HCT116 (cell line): Measurements from ENCODE around the gene FHIT. TPM values are rescaled to one million over a fixed set of nuclear protein-coding genes. Genes with fewer than 3 reads are reported as not detected.

ENCODE experiments used
- ATAC-seq: fragments of 200-7000 bp; cut with Tn5 transposase; 2 replicates; pipeline ENCODE4 v1.9.1; 2020; ENCODE audit warnings: mild to moderate bottlenecking, moderate library complexity
- BruUV-seq: library from RNA; stranded (reverse); fragments of 400-500 nt; replicated peaks from 2 replicates; lab custom pipeline; 2021; lab: Mats Ljungman, UMichigan
- CTCF ChIA-PET: fragments of 300-600 bp; sonication (Branson Sonifier 250); formaldehyde crosslinking; loops from one replicate; lab custom pipeline; 2021; ENCODE audit warnings: antibody characterized with exemption; lab: Charles Lee
- POLR2A ChIA-PET: fragments of 300-600, 350-600 bp; sonication (Branson Sonifier 250); formaldehyde crosslinking; loops from one replicate; lab custom pipeline; 2021; ENCODE audit warnings: antibody characterized with exemption; lab: Charles Lee
- RAD21 ChIA-PET, 2 experiments: fragments of 300-600 bp; sonication (Branson Sonifier 250); formaldehyde crosslinking; loops; one replicate each; lab custom pipeline; 2023; ENCODE audit warnings: low total read pairs in 2 of 2; ENCODE audit not compliant: uncharacterized antibody in 2 of 2, unreplicated experiment in 2 of 2, low non-redundant PET in 1 of 2; lab: Charles Lee
- DNase-seq: peaks from one replicate; pipeline ENCODE4 v3.0.0-alpha.2; 2010; ENCODE audit warnings: low read depth, low spot score
- H2AFZ ChIP-seq: fragments of 200-600 bp; shearing (Covaris generic), sonication (generic); 2 replicates; pipeline ENCODE4 v1.6.1; 2017; ENCODE audit warnings: low read depth, mixed run types, mixed read lengths, antibody characterized with exemption, low read length; ENCODE audit not compliant: poor library complexity, severe bottlenecking
- H3K27ac ChIP-seq: 2 replicates; pipeline ENCODE4 v1.5.1; 2012; ENCODE audit warnings: low read depth, low read length
- H3K27me3 ChIP-seq: fragments of 200-600 bp; sonication (generic); 2 replicates; pipeline ENCODE4 v1.6.1; 2016; ENCODE audit warnings: mixed run types, low read length, mixed read lengths; ENCODE audit not compliant: insufficient read depth
- H3K36me3 ChIP-seq, 2 experiments: fragments of 200-500 bp in 1 of 2; fragments of 200-600 bp in 1 of 2; sonication (Bioruptor generic) in 1 of 2; sonication (generic) in 1 of 2; 2 replicates each; pipeline versions ENCODE4 v1.5.1 to v1.6.1; 2014 to 2016; ENCODE audit warnings: low read length in 2 of 2, inconsistent platforms in 1 of 2, mixed read lengths in 1 of 2, mixed run types in 1 of 2; ENCODE audit not compliant: insufficient read depth in 2 of 2, control insufficient read depth in 1 of 2
- H3K4me1 ChIP-seq, 2 experiments: fragments of 200-600 bp in 1 of 2; sonication (generic) in 1 of 2; 2 replicates each; pipeline versions ENCODE4 v1.5.1 to v1.6.1; 2012 to 2017; ENCODE audit warnings: low read length in 2 of 2, inconsistent platforms in 1 of 2, mild to moderate bottlenecking in 1 of 2, mixed read lengths in 1 of 2, mixed run types in 1 of 2, moderate library complexity in 1 of 2; ENCODE audit not compliant: insufficient read depth in 2 of 2, control insufficient read depth in 1 of 2
- H3K4me2 ChIP-seq: fragments of 200-600 bp; sonication (generic); 2 replicates; pipeline ENCODE4 v1.6.1; 2017; ENCODE audit warnings: mixed run types, low read length, mixed read lengths
- H3K4me3 ChIP-seq, 2 experiments: fragments of 200-600 bp in 1 of 2; sonication (generic) in 1 of 2; replicated peaks in 1 of 2; 2 replicates each; pipeline ENCODE4 v1.5.1; 2011 to 2016; ENCODE audit warnings: low read length in 2 of 2, control low read depth in 1 of 2, low read depth in 1 of 2, mild to moderate bottlenecking in 1 of 2, mixed read lengths in 1 of 2, mixed run types in 1 of 2
- H3K79me2 ChIP-seq: fragments of 200-600 bp; sonication (generic); 2 replicates; pipeline ENCODE4 v1.6.1; 2017; ENCODE audit warnings: mild to moderate bottlenecking, mixed run types, low read length, moderate library complexity, mixed read lengths; ENCODE audit not compliant: insufficient read depth
- H3K9ac ChIP-seq: fragments of 200-600 bp; sonication (generic); 2 replicates; pipeline ENCODE4 v1.6.1; 2016; ENCODE audit warnings: low read length, mixed read lengths
- H3K9me2 ChIP-seq: fragments of 200-600 bp; sonication (generic), shearing (Covaris generic); 2 replicates; pipeline ENCODE4 v1.6.1; 2017; ENCODE audit warnings: mixed run types, mild to moderate bottlenecking, moderate library complexity; ENCODE audit not compliant: insufficient read depth
- H3K9me3 ChIP-seq, 2 experiments: fragments of 200-500 bp in 1 of 2; fragments of 200-600 bp in 1 of 2; sonication (Bioruptor generic) in 1 of 2; sonication (generic) in 1 of 2; 2 replicates each; pipeline ENCODE4 v1.6.1; 2014 to 2017; ENCODE audit warnings: low read length in 2 of 2, mixed read lengths in 2 of 2, inconsistent platforms in 1 of 2, low read depth in 1 of 2, mild to moderate bottlenecking in 1 of 2, mixed run types in 1 of 2, moderate library complexity in 1 of 2; ENCODE audit not compliant: control insufficient read depth in 1 of 2, insufficient read depth in 1 of 2
- H4K20me1 ChIP-seq: fragments of 200-600 bp; sonication (generic), shearing (Covaris generic); 2 replicates; pipeline ENCODE4 v1.6.1; 2017; ENCODE audit warnings: mixed run types, mild to moderate bottlenecking, moderate library complexity; ENCODE audit not compliant: insufficient read depth
- EGR1 ChIP-seq: IDR thresholded peaks from 2 replicates; pipeline ENCODE4 v1.6.1; 2012; ENCODE audit warnings: low read depth
- EZH2 ChIP-seq: fragments of 200-600 bp; sonication (generic); IDR thresholded peaks from 2 replicates; pipeline ENCODE4 v1.6.1; 2017; ENCODE audit warnings: antibody characterized with exemption, mixed run types
- FOSL1 ChIP-seq: IDR thresholded peaks from 2 replicates; pipeline ENCODE4 v1.6.1; 2012; ENCODE audit warnings: low read depth
- JUND ChIP-seq: IDR thresholded peaks from 2 replicates; pipeline ENCODE4 v1.6.1; 2012
- POLR2A ChIP-seq: IDR thresholded peaks from 2 replicates; pipeline ENCODE4 v1.7.0; 2011; ENCODE audit warnings: borderline replicate concordance; ENCODE audit not compliant: insufficient read depth, insufficient read length; ENCODE audit errors: extremely low read depth
- POLR2AphosphoS5 ChIP-seq: IDR thresholded peaks from 2 replicates; pipeline ENCODE4 v1.6.1; 2011; ENCODE audit warnings: mild to moderate bottlenecking, low read depth, low read length, moderate library complexity
- RAD21 ChIP-seq: IDR thresholded peaks from 2 replicates; pipeline ENCODE4 v1.6.1; 2012; ENCODE audit warnings: low read depth, mild to moderate bottlenecking
- SP1 ChIP-seq: IDR thresholded peaks from 2 replicates; pipeline ENCODE4 v1.6.1; 2012; ENCODE audit warnings: low read depth
- YY1 ChIP-seq: IDR thresholded peaks from 2 replicates; pipeline ENCODE4 v1.6.1; 2011; ENCODE audit warnings: low read length, low read depth, moderate library complexity, mild to moderate bottlenecking; ENCODE audit not compliant: insufficient replicate concordance; ENCODE audit errors: extremely low read depth
- ZNF274 ChIP-seq: fragments of 200-500 bp; sonication (Bioruptor generic); IDR thresholded peaks from 2 replicates; pipeline ENCODE4 v1.6.1; 2014; ENCODE audit warnings: mild to moderate bottlenecking, low read depth, low read length, inconsistent platforms
- intact Hi-C: fragments of 100-400 bp; cut with micrococcal nuclease; formaldehyde crosslinking; loops from 2 replicates; pipeline ENCODE4 v1.10.0; 2022
- total RNA-seq: library from RNA; stranded (reverse); gene quantifications from one replicate; pipeline ENCODE4 v1.2.1, GENCODE V29; 2021; ENCODE audit not compliant: unreplicated experiment
- TF ChIP-seq, protein P1 (sequence below): IDR thresholded peaks from 2 replicates; pipeline ENCODE4 v1.6.1; 2012
- TF ChIP-seq, protein P2 (sequence below), 3 experiments: fragments of 200-600 bp in 1 of 3; sonication (generic) in 1 of 3; IDR thresholded peaks in 2 of 3; conservative IDR thresholded peaks in 1 of 3; 2 replicates each; pipeline ENCODE4 v1.5.1; 2012 to 2017; ENCODE audit warnings: low read depth in 2 of 3, low read length in 2 of 3, antibody characterized with exemption in 1 of 3, borderline replicate concordance in 1 of 3, control low read depth in 1 of 3, mild to moderate bottlenecking in 1 of 3, mixed read lengths in 1 of 3, mixed run types in 1 of 3, moderate library complexity in 1 of 3; ENCODE audit not compliant: insufficient read depth in 1 of 3
- TF ChIP-seq, protein P3 (sequence below): IDR thresholded peaks from 2 replicates; pipeline ENCODE4 v1.6.1; 2012; ENCODE audit warnings: low read depth
- TF ChIP-seq, protein P4 (sequence below): IDR thresholded peaks from 2 replicates; pipeline ENCODE4 v1.6.1; 2011; ENCODE audit warnings: mild to moderate bottlenecking, low read length, moderate library complexity; ENCODE audit not compliant: insufficient replicate concordance; ENCODE audit errors: extremely low read depth

FHIT gene
- total RNA-seq, 1 experiment from 2014 or later, result 20.1 TPM

DNA sequence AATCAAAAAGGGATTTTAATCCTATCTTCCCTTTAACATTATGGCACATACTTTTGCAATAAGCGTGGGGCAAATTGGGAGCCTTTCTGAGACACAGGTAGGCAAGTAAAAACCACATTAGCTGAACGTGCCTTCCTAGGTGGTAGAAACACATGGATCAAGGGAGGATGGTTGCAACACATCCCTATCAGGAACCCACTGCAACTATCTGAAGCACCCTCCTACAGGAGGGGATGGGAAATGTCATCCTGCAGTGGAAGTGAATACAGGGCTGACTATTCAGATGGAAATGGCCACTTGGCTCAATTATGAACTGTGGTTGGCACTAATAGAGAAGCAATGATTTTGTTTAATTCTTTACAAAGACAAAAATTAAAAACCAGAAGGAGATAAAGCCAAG is 826.3 kb downstream of the FHIT start:
- Histone ChIP-seq H3K79me2 (no peaks in the 10 kb centered on the region), H3K4me3 (no peak overlapping the region), H4K20me1 (no peaks in the 10 kb centered on the region), H3K27ac (no peak overlapping the region), H3K9me2 (no peaks in the 10 kb centered on the region), H3K36me3 (no peaks in the 10 kb centered on the region), H2AFZ (no peak overlapping the region), H3K4me1 (no peaks in the 10 kb centered on the region), H3K9ac (no peak overlapping the region), H3K27me3 (no peaks in the 10 kb centered on the region), H3K4me2 (no peak overlapping the region), H3K9me3 (no peaks in the 10 kb centered on the region)
- no peak for ATAC-seq
- POLR2A ChIA-PET, result no interaction called here
- RAD21 ChIA-PET, result no interaction called here
- CTCF ChIA-PET, result no interaction called here
- TF ChIP-seq POLR2A (no peak), SP1 (no peak), FOSL1 (no peak), YY1 (no peak), POLR2AphosphoS5 (no peak), JUND (no peak)
- TF ChIP-seq, protein P1, sequence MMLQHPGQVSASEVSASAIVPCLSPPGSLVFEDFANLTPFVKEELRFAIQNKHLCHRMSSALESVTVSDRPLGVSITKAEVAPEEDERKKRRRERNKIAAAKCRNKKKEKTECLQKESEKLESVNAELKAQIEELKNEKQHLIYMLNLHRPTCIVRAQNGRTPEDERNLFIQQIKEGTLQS, result no peak
- TF ChIP-seq, protein P2, sequence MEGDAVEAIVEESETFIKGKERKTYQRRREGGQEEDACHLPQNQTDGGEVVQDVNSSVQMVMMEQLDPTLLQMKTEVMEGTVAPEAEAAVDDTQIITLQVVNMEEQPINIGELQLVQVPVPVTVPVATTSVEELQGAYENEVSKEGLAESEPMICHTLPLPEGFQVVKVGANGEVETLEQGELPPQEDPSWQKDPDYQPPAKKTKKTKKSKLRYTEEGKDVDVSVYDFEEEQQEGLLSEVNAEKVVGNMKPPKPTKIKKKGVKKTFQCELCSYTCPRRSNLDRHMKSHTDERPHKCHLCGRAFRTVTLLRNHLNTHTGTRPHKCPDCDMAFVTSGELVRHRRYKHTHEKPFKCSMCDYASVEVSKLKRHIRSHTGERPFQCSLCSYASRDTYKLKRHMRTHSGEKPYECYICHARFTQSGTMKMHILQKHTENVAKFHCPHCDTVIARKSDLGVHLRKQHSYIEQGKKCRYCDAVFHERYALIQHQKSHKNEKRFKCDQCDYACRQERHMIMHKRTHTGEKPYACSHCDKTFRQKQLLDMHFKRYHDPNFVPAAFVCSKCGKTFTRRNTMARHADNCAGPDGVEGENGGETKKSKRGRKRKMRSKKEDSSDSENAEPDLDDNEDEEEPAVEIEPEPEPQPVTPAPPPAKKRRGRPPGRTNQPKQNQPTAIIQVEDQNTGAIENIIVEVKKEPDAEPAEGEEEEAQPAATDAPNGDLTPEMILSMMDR (IDR thresholded peaks at IDR 0.05 in 2 of 3, conservative IDR thresholded peaks at IDR 0.05 in 1 of 3; ENCODE audit: borderline replicate concordance in 1 of 3, insufficient read depth in 1 of 3, low read depth in 2 of 3, low read length in 2 of 3), result no peak
- BruUV-seq, result no TSS peak
- DNase-seq, result no peak
- intact Hi-C loops, result no loop called here

DNA sequence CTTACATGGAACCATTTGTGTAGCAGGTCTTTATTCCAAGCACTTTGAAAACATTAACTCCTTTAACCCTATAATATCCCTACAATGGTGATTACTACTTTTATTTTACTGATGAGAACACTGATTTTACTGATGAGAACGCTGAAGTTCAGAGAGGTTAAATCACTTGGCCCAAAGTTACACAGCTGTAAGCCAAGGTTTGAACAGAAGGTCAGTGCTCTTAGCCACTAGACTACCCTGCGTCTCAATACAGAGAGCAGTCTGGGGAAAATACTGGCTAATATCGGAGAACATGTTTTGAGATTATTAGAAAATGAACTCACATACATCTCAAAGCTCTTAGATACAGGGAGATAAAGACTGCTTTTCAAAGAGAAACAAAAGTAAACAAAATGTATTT is 827.2 kb downstream of the FHIT start:
- Histone ChIP-seq H3K4me3 (no peak overlapping the region), H3K79me2 (no peaks in the 10 kb centered on the region), H3K9ac (no peak overlapping the region)
- intact Hi-C loops, result no loop called here
- TF ChIP-seq, protein P3, sequence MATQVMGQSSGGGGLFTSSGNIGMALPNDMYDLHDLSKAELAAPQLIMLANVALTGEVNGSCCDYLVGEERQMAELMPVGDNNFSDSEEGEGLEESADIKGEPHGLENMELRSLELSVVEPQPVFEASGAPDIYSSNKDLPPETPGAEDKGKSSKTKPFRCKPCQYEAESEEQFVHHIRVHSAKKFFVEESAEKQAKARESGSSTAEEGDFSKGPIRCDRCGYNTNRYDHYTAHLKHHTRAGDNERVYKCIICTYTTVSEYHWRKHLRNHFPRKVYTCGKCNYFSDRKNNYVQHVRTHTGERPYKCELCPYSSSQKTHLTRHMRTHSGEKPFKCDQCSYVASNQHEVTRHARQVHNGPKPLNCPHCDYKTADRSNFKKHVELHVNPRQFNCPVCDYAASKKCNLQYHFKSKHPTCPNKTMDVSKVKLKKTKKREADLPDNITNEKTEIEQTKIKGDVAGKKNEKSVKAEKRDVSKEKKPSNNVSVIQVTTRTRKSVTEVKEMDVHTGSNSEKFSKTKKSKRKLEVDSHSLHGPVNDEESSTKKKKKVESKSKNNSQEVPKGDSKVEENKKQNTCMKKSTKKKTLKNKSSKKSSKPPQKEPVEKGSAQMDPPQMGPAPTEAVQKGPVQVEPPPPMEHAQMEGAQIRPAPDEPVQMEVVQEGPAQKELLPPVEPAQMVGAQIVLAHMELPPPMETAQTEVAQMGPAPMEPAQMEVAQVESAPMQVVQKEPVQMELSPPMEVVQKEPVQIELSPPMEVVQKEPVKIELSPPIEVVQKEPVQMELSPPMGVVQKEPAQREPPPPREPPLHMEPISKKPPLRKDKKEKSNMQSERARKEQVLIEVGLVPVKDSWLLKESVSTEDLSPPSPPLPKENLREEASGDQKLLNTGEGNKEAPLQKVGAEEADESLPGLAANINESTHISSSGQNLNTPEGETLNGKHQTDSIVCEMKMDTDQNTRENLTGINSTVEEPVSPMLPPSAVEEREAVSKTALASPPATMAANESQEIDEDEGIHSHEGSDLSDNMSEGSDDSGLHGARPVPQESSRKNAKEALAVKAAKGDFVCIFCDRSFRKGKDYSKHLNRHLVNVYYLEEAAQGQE, result no peak
- no peak for TF ChIP-seq EGR1
- TF ChIP-seq ZNF274, result no peak
- no peak for TF ChIP-seq RAD21
- TF ChIP-seq, protein P4, sequence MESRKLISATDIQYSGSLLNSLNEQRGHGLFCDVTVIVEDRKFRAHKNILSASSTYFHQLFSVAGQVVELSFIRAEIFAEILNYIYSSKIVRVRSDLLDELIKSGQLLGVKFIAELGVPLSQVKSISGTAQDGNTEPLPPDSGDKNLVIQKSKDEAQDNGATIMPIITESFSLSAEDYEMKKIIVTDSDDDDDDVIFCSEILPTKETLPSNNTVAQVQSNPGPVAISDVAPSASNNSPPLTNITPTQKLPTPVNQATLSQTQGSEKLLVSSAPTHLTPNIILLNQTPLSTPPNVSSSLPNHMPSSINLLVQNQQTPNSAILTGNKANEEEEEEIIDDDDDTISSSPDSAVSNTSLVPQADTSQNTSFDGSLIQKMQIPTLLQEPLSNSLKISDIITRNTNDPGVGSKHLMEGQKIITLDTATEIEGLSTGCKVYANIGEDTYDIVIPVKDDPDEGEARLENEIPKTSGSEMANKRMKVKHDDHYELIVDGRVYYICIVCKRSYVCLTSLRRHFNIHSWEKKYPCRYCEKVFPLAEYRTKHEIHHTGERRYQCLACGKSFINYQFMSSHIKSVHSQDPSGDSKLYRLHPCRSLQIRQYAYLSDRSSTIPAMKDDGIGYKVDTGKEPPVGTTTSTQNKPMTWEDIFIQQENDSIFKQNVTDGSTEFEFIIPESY, result no peak
- no peak for TF ChIP-seq SP1
- TF ChIP-seq EZH2, result no peak
- TF ChIP-seq, all 23 proteins: peak for 0
- Histone ChIP-seq H2AFZ (no peak overlapping the region), H3K9me2 (no peaks in the 10 kb centered on the region), H3K4me2 (no peak overlapping the region), H3K27ac (no peak overlapping the region), H3K27me3 (no peaks in the 10 kb centered on the region), H4K20me1 (no peaks in the 10 kb centered on the region), H3K4me1 (no peaks in the 10 kb centered on the region), H3K36me3 (no peaks in the 10 kb centered on the region), H3K9me3 (no peaks in the 10 kb centered on the region)
- RAD21 ChIA-PET, result interaction anchor here in 1 of 2 experiments (0.6 kb wide), 1 partner anchor 18 kb away, joined by 3 read pairs; no protein-coding TSS in a partner anchor
- POLR2A ChIA-PET, result no interaction called here
- no TSS peak for BruUV-seq
- CTCF ChIA-PET, result no interaction called here
- ATAC-seq, result no peak
- DNase-seq, result no peak
